ENCODE data around the gene RNF39.

The RNF39 gene

DNA sequence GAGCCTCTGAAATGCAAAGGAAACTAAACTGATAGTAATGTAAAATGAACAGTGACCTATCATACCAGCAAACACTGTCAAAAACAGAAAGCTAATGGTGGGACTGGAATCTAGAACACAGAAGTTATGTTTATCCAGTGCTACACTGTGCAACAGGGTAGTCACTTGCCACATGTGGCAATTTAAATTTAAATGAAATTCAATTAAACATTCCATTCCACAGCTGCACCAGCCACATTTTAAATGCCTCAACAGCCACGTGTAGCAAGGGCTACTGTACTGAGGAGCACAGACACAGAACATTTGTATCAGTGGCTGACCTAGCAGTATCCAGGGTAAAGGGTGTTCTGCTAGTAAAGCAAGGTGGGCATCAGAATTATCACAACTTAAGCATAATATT, 20.1 kb downstream of the RNF39 start:
- TF ChIP-seq, protein P1, sequence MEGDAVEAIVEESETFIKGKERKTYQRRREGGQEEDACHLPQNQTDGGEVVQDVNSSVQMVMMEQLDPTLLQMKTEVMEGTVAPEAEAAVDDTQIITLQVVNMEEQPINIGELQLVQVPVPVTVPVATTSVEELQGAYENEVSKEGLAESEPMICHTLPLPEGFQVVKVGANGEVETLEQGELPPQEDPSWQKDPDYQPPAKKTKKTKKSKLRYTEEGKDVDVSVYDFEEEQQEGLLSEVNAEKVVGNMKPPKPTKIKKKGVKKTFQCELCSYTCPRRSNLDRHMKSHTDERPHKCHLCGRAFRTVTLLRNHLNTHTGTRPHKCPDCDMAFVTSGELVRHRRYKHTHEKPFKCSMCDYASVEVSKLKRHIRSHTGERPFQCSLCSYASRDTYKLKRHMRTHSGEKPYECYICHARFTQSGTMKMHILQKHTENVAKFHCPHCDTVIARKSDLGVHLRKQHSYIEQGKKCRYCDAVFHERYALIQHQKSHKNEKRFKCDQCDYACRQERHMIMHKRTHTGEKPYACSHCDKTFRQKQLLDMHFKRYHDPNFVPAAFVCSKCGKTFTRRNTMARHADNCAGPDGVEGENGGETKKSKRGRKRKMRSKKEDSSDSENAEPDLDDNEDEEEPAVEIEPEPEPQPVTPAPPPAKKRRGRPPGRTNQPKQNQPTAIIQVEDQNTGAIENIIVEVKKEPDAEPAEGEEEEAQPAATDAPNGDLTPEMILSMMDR (conservative IDR thresholded peaks at IDR 0.05; ENCODE audit: low read length), result no peak
- no peak for DNase-seq (ENCODE audit: low read depth)
- no peak overlapping the region for H3K4me3 ChIP-seq (ENCODE audit: low read length)

DNA sequence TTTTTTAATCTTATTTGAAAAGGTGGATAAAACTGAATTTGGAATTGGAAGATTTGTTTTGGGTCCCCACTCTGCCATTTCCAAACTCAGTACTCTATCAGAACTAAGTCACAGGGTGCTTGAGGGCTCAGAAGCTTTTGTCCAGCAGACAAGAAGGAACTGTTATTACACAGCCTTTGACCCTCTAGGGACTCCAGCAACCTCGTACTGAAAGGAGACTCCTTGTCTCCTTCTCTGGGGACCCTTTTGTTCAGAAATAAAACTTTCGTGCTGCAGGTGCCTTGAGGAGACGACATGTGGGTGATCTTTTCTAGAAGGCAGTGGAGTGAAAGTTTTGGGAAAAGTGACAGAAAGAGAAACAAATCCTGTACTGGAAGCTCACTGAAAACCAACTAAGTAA, 21.9 kb downstream of the RNF39 start:
- no peak overlapping the region for H3K4me3 ChIP-seq (ENCODE audit: low read length)
- TF ChIP-seq, protein P1 (conservative IDR thresholded peaks at IDR 0.05; ENCODE audit: low read length), result no peak
- no peak for DNase-seq (ENCODE audit: low read depth)

DNA sequence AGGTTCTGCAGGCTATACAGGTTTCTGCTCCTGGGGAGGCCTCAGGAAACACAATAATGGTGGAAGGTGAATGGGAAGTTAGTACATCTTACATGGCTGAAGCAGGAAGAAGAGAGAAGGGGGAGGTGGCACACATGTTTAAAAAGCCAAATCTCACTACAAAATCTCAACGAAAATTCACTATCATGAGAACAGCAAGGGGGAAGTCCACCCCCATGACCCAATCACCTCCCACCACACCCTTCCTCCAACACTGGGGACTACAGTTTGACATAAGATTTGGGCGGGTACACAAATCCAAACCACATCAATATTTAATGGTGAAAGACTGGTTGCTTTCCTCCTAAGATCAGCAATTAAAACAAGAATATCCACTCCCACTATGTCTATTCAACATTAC, 28.3 kb downstream of the RNF39 start:
- no peak overlapping the region for H3K4me3 ChIP-seq (ENCODE audit: low read length)
- TF ChIP-seq, protein P1 (conservative IDR thresholded peaks at IDR 0.05; ENCODE audit: low read length), result no peak
- DNase-seq (ENCODE audit: low read depth), result no peak

DNA sequence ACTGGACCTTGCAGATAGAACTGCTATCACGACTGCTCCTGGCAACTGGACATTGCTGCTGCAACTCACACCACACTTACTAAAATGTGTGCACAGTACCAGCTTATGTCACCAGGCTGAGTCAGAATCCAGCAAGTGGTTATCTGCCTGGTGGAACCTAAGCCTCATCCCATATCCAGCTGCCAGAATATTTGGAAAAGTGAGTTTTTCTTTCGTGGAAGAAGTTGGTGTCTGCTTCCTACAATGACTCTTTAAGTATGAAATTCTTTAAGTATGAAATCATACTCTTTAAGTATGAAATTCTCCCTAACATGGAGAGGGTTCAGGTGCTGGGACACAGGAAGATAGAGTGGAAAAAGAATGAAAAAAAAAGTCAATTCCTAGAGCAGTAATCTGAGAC, 30.9 kb downstream of the RNF39 start:
- TF ChIP-seq, protein P1 (conservative IDR thresholded peaks at IDR 0.05; ENCODE audit: low read length), result no peak
- DNase-seq (ENCODE audit: low read depth), result peak; percentile 64
- no peak overlapping the region for H3K4me3 ChIP-seq (ENCODE audit: low read length)

DNA sequence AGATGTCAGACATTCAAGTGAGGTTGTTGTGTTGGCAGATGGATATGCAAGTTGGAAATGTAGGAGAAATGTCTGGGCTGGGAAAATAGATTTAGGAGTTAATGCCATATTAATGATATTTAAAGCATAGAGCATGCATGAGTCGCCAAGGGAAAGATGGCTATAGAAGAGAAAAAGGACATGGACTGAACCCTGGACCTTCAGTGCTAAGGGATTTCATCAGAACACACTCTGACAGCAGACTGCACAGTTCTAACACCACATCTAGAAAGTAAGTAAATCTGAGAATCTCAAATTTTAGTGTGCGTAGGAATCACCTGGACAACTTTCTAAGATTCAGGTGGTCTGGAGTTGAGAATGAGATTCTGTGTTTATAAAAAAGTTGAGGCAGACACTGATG, 31.8 kb downstream of the RNF39 start:
- TF ChIP-seq, protein P1 (conservative IDR thresholded peaks at IDR 0.05; ENCODE audit: low read length), result no peak
- DNase-seq (ENCODE audit: low read depth), result no peak

DNA sequence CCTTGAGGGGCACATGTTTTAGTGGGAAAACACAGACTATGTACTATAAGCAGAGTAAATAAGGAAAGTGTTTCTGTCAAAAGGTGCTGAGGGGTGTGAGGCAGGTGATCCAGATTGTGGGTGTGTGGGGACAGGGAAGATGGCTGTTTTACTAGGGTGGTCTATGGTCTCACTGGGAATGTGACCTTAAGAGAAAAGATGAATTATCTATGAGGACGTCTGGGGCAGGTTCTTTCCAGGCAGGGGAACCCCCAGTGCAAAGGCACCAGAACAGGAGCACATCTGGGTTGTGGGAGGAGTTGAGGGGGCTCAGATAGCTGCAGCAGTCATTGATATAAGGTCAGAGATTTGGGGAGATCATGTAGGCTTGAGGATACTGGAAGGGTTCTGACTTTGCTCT, 32.7 kb downstream of the RNF39 start:
- DNase-seq (ENCODE audit: low read depth), result no peak
- no peak overlapping the region for H3K4me3 ChIP-seq (ENCODE audit: low read length)
- TF ChIP-seq, protein P1 (conservative IDR thresholded peaks at IDR 0.05; ENCODE audit: low read length), result no peak

More for the DNA sequence above, 31.8 kb downstream of the RNF39 start:
- H3K4me3 ChIP-seq (ENCODE audit: low read length), result no peak overlapping the region

DNA sequence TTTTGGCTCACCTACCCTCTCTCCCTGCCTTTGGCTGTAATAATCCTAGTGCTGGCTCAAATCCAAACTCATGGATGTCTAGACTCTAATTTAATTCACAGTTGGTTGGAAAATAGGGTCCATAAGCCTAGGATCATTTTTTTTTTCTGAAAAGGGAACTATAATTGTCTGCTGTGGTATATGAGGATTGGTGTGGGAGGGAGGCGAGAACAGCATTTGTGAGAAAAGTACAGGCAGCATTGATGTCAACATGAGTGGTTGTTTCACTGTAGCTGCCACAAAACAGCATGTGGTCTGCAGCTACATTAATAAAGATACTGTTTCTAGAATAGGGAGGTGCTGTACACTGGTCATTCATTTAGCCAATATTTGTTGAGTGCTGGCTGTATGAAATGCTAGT, 33.1 kb downstream of the RNF39 start:
- DNase-seq (ENCODE audit: low read depth), result no peak
- no peak overlapping the region for H3K4me3 ChIP-seq (ENCODE audit: low read length)
- TF ChIP-seq, protein P1 (conservative IDR thresholded peaks at IDR 0.05; ENCODE audit: low read length), result no peak
